Lung (tissue), 12 donors: ENCODE results near the gene LRPPRC. TPM values are rescaled to one million over a fixed set of nuclear protein-coding genes. Genes with fewer than 3 reads are reported as not detected.

Source experiments
- ATAC-seq: fragments of 200-7000 bp; cut with Tn5 transposase; one replicate; pipeline ENCODE4 v1.9.1; 2020; ENCODE audit warnings: moderate number of reproducible peaks; ENCODE audit not compliant: insufficient read depth, low FRiP score
- DNase-seq, 3 donors: peaks; one replicate each; pipeline ENCODE4 v3.0.0-alpha.2; 2013 to 2017
- H3K27ac ChIP-seq, 2 donors: one replicate each; pipeline ENCODE4 v1.5.1; 2013; ENCODE audit warnings: mild to moderate bottlenecking in 2 of 2, moderate library complexity in 2 of 2, control low read depth in 1 of 2, inconsistent platforms in 1 of 2, low read depth in 1 of 2, low read length in 1 of 2
- H3K27me3 ChIP-seq, 3 donors: one replicate each; pipeline ENCODE4 v1.5.1; 2013; ENCODE audit warnings: low read length in 2 of 3; ENCODE audit not compliant: control insufficient read depth in 3 of 3, insufficient read depth in 3 of 3
- H3K36me3 ChIP-seq, 4 donors: one replicate each; pipeline ENCODE4 v1.5.1; 2013; ENCODE audit warnings: low read length in 4 of 4, mild to moderate bottlenecking in 1 of 4, moderate library complexity in 1 of 4; ENCODE audit not compliant: control insufficient read depth in 4 of 4, insufficient read depth in 4 of 4
- H3K4me1 ChIP-seq, 5 donors: one replicate each; pipeline ENCODE4 v1.5.1; 2013; ENCODE audit warnings: low read length in 5 of 5, mild to moderate bottlenecking in 2 of 5, moderate library complexity in 1 of 5; ENCODE audit not compliant: control insufficient read depth in 5 of 5, insufficient read depth in 5 of 5
- H3K4me3 ChIP-seq: one replicate; pipeline ENCODE4 v1.5.1; 2013; ENCODE audit warnings: mild to moderate bottlenecking, control low read depth, moderate library complexity
- H3K9ac ChIP-seq, 2 donors: one replicate each; pipeline ENCODE4 v1.5.1; 2013; ENCODE audit warnings: low read length in 2 of 2, control low read depth in 1 of 2; ENCODE audit not compliant: insufficient read depth in 1 of 2
- H3K9me3 ChIP-seq, 4 donors: one replicate each; pipeline ENCODE4 v1.5.1; 2013; ENCODE audit warnings: low read length in 3 of 4, mild to moderate bottlenecking in 1 of 4, moderate library complexity in 1 of 4; ENCODE audit not compliant: control insufficient read depth in 4 of 4, insufficient read depth in 3 of 4
- WGBS, 2 donors: extraction: QIAGEN DNeasy Blood & Tissue Kit; methylation state at CpG; one replicate each; pipeline ENCODE4 v1.1.7; 2013; 5-methylcytosine and 5-hydroxymethylcytosine counted together
- polyA plus RNA-seq, 2 donors: library from polyadenylated mRNA; stranded (reverse); fragments of 200-250 nt; gene quantifications; one replicate each; pipeline ENCODE4 v1.2.1, GENCODE V29; 2013
- total RNA-seq, 2 donors: library from RNA; depleted of rRNA in 1 of 2; stranded (reverse); fragments of >200 nt in 1 of 2; gene quantifications; one replicate each; pipeline ENCODE4 v1.2.1, GENCODE V29; 2014 to 2021
- TF ChIP-seq, protein P1 (sequence below): IDR thresholded peaks from 2 replicates; pipeline ENCODE4 v1.5.1; 2012; ENCODE audit warnings: mild to moderate bottlenecking; ENCODE audit errors: control extremely low read depth, extremely low read depth
- donor health status: control.
- donor health status: control.
- donor health status: Bipolar disorder and iron deficiency.
- donor health status: healthy.
- donor health status: DM: yes; HTN: yes; CAD: no.

LRPPRC gene
- total and polyA plus RNA-seq, 4 donors, result 29.5 to 96.6 (median 48.6) TPM

GRCh38 chr2:43889416-43889815, 106.4 kb downstream of the LRPPRC start:
- Histone ChIP-seq H3K27ac (no peak overlapping the region), H3K4me3 (no peak overlapping the region), H3K9ac (no peak overlapping the region), H3K27me3 (no peaks in the 10 kb centered on the region), H3K4me1 (peaks cover 0 to 3% (median 0%) of the 10 kb centered on the region in 5 donors), H3K9me3 (no peaks in the 10 kb centered on the region), H3K36me3 (peaks cover 20 to 48% (median 37%) of the 10 kb centered on the region in 4 donors)
- no peak for DNase-seq
- WGBS, 2 donors, result 97 to 98% methylated on average over 4 of the region's 4 CpGs
- no peak for ATAC-seq
- TF ChIP-seq, protein P1, sequence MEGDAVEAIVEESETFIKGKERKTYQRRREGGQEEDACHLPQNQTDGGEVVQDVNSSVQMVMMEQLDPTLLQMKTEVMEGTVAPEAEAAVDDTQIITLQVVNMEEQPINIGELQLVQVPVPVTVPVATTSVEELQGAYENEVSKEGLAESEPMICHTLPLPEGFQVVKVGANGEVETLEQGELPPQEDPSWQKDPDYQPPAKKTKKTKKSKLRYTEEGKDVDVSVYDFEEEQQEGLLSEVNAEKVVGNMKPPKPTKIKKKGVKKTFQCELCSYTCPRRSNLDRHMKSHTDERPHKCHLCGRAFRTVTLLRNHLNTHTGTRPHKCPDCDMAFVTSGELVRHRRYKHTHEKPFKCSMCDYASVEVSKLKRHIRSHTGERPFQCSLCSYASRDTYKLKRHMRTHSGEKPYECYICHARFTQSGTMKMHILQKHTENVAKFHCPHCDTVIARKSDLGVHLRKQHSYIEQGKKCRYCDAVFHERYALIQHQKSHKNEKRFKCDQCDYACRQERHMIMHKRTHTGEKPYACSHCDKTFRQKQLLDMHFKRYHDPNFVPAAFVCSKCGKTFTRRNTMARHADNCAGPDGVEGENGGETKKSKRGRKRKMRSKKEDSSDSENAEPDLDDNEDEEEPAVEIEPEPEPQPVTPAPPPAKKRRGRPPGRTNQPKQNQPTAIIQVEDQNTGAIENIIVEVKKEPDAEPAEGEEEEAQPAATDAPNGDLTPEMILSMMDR, result no peak

- ATAC-seq (no peak), DNase-seq (no peak)
- Histone ChIP-seq H3K36me3 (peaks cover 13 to 34% (median 23%) of the 10 kb centered on the region in 4 donors), H3K27me3 (no peaks in the 10 kb centered on the region), H3K27ac (no peak overlapping the region), H3K4me3 (no peak overlapping the region), H3K9me3 (no peaks in the 10 kb centered on the region), H3K9ac (no peak overlapping the region), H3K4me1 (peaks cover 0 to 10% (median 6%) of the 10 kb centered on the region in 5 donors)
- TF ChIP-seq, protein P1, result no peak
- WGBS, 2 donors, result 79 to 92% methylated on average over 7 of the region's 7 CpGs
These were observed 108.6 kb downstream of the LRPPRC start for GRCh38 chr2:43887176-43887575.

- ATAC-seq, result no peak
- peak overlapping the region in 1 of 2 donors; percentile 68 for H3K27ac ChIP-seq
These were observed 110.6 kb downstream of the LRPPRC start for GRCh38 chr2:43885132-43885632.

More at GRCh38 chr2:43885132-43885632, 110.6 kb downstream of the LRPPRC start:
- H3K4me1 ChIP-seq, result peaks cover 0 to 16% (median 10%) of the 10 kb centered on the region in 5 donors
- H3K9ac ChIP-seq, result no peak overlapping the region
- peaks cover 9 to 28% (median 17%) of the 10 kb centered on the region in 4 donors for H3K36me3 ChIP-seq
- no peak for DNase-seq
- TF ChIP-seq, protein P1, result no peak
- H3K9me3 ChIP-seq, result no peaks in the 10 kb centered on the region
- WGBS, 2 donors, result 82 to 89% methylated on average over 7 of the region's 7 CpGs
- H3K27me3 ChIP-seq, result no peaks in the 10 kb centered on the region
- H3K4me3 ChIP-seq, result no peak overlapping the region
